Bladder microvascular endothelial cell (primary cell): ENCODE results near the gene TMC6. TPM values are rescaled to one million over a fixed set of nuclear protein-coding genes. Genes with fewer than 3 reads are reported as not detected.

Experiments used
- total RNA-seq: library from RNA; depleted of rRNA; stranded (reverse); fragments of >200 nt; gene quantifications from 2 replicates; pipeline ENCODE4 v1.2.3, GENCODE V29; 2014

TMC6 gene
- total RNA-seq: 40.0 and 49.0 TPM in 2 replicates

GRCh38 chr17:78128551-78129350 is at the start of gene TMC6:
Gene TMC6 (minus strand): TSS chr17:78128755. CDS start chr17:78126832, 1,923 bp downstream.

GRCh38 chr17:78168242-78168902 is 39.8 kb upstream of the TMC6 start, which contains the start of gene SYNGR2:
Gene SYNGR2 (plus strand): TSS chr17:78168581. CDS start chr17:78168617, 36 bp downstream.

GRCh38 chr17:78130437-78131101 is 2.0 kb upstream of the TMC6 start, which contains the start of gene TMC8:
Gene TMC8 (plus strand): TSS chr17:78130771. CDS start chr17:78131589, 818 bp downstream.

Other genes starting within 250 kb of the TMC6 start
- 4.0 and 16.0 TPM in 2 replicates for gene TNRC6C, start 170.1 kb downstream of the TMC6 start, total RNA-seq
- gene TMC8, start 2.0 kb upstream of the TMC6 start, total RNA-seq: under 0.01 and 0.16 TPM in 2 replicates
- not detected in 2 replicates for gene C17orf99, start 17.6 kb upstream of the TMC6 start, total RNA-seq
- gene SYNGR2, start 39.8 kb upstream of the TMC6 start, total RNA-seq: 26.1 and 63.4 TPM in 2 replicates
- 53.1 and 210 TPM in 2 replicates for gene TK1, start 58.3 kb upstream of the TMC6 start, total RNA-seq
- 32.6 and 34.0 TPM in 2 replicates for gene AFMID, start 58.6 kb upstream of the TMC6 start, total RNA-seq
- 36.3 and 92.9 TPM in 2 replicates for gene BIRC5, start 85.5 kb upstream of the TMC6 start, total RNA-seq
- gene TMEM235, start 102.9 kb upstream of the TMC6 start, total RNA-seq: 0.16 and 0.25 TPM in 2 replicates
- gene SOCS3, start 231.3 kb upstream of the TMC6 start, total RNA-seq: 24.0 and 68.6 TPM in 2 replicates
- gene PGS1, start 249.9 kb upstream of the TMC6 start, total RNA-seq: 36.3 and 51.2 TPM in 2 replicates